Breast epithelium (tissue), 3 donors: Measurements from ENCODE around the gene CNNM2.

Source experiments
- POLR2A ChIP-seq: fragments of 450-650 bp; IDR thresholded peaks from one replicate; pipeline ENCODE4 v1.6.1; 2016; ENCODE audit warnings: antibody characterized with exemption, mild to moderate bottlenecking, moderate library complexity
- POLR2AphosphoS5 ChIP-seq, 3 donors: sonication (generic); formaldehyde crosslinking; IDR thresholded peaks; one replicate each; pipeline ENCODE4 v1.6.1; 2017; ENCODE audit warnings: antibody characterized with exemption in 3 of 3
- TF ChIP-seq, protein P1 (sequence below), 3 donors: fragments of 450-650 bp; IDR thresholded peaks; one replicate each; pipeline ENCODE4 v1.5.1; 2016 to 2017; ENCODE audit warnings: antibody characterized with exemption in 3 of 3, mild to moderate bottlenecking in 3 of 3, moderate library complexity in 3 of 3

DNA sequence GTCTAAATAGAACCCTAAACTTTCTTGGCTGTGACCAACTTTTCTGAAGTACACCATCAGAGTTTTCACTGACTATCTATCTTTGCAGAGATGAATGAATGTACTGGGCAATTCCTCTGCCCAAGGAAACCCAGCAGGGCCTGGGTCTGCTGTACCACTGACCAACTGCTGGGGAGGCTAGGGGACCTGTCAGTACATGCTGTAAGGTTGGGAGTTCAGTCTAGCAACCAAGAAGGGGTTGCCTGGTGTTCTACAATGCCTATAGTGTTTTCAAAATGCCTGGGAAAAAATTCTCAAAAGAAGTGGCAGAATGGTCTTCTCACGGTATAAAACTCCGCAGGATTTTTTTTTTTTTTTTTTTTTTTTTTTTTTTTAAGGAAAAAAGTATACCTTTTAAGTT, 168.7 kb downstream of the CNNM2 start:
- TF ChIP-seq, protein P1, sequence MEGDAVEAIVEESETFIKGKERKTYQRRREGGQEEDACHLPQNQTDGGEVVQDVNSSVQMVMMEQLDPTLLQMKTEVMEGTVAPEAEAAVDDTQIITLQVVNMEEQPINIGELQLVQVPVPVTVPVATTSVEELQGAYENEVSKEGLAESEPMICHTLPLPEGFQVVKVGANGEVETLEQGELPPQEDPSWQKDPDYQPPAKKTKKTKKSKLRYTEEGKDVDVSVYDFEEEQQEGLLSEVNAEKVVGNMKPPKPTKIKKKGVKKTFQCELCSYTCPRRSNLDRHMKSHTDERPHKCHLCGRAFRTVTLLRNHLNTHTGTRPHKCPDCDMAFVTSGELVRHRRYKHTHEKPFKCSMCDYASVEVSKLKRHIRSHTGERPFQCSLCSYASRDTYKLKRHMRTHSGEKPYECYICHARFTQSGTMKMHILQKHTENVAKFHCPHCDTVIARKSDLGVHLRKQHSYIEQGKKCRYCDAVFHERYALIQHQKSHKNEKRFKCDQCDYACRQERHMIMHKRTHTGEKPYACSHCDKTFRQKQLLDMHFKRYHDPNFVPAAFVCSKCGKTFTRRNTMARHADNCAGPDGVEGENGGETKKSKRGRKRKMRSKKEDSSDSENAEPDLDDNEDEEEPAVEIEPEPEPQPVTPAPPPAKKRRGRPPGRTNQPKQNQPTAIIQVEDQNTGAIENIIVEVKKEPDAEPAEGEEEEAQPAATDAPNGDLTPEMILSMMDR (IDR thresholded peaks at IDR 0.05), result no peak
- TF ChIP-seq POLR2A (no peak), POLR2AphosphoS5 (IDR thresholded peaks at IDR 0.05) (no peak)
